ENCODE results near the gene ITCH.

Gene ITCH

GRCh38 chr20:34539756-34540155, 176.7 kb downstream of the ITCH start:
- no peak for DNase-seq (ENCODE audit: low read depth in 2 of 2)
- no peak for TF ChIP-seq CTCF (IDR thresholded peaks at IDR 0.05; ENCODE audit: low read depth, low read length)
- no peak overlapping the region for H3K4me3 ChIP-seq (replicated peaks in 1 of 2; ENCODE audit: low read depth in 2 of 2, low read length in 2 of 2)

GRCh38 chr20:34540596-34541263, 177.7 kb downstream of the ITCH start:
- no peak for TF ChIP-seq CTCF (IDR thresholded peaks at IDR 0.05; ENCODE audit: low read depth, low read length)
- DNase-seq (ENCODE audit: low read depth in 2 of 2), result no peak
- no peak overlapping the region for H3K4me3 ChIP-seq (replicated peaks in 1 of 2; ENCODE audit: low read depth in 2 of 2, low read length in 2 of 2)

GRCh38 chr20:34541264-34541901, 178.3 kb downstream of the ITCH start:
- no peak for TF ChIP-seq CTCF (IDR thresholded peaks at IDR 0.05; ENCODE audit: low read depth, low read length)
- H3K4me3 ChIP-seq (replicated peaks in 1 of 2; ENCODE audit: low read depth in 2 of 2, low read length in 2 of 2), result no peak overlapping the region

GRCh38 chr20:34541917-34542316, 178.8 kb downstream of the ITCH start:
- TF ChIP-seq CTCF (IDR thresholded peaks at IDR 0.05; ENCODE audit: low read depth, low read length), result no peak
- DNase-seq (ENCODE audit: low read depth in 2 of 2), result no peak

More at GRCh38 chr20:34541264-34541901, 178.3 kb downstream of the ITCH start:
- no peak for DNase-seq (ENCODE audit: low read depth in 2 of 2)

GRCh38 chr20:34542439-34542838, 179.4 kb downstream of the ITCH start:
- no peak for DNase-seq (ENCODE audit: low read depth in 2 of 2)
- no peak overlapping the region for H3K4me3 ChIP-seq (replicated peaks in 1 of 2; ENCODE audit: low read depth in 2 of 2, low read length in 2 of 2)
- no peak for TF ChIP-seq CTCF (IDR thresholded peaks at IDR 0.05; ENCODE audit: low read depth, low read length)

More at GRCh38 chr20:34541917-34542316, 178.8 kb downstream of the ITCH start:
- H3K4me3 ChIP-seq (replicated peaks in 1 of 2; ENCODE audit: low read depth in 2 of 2, low read length in 2 of 2), result no peak overlapping the region

GRCh38 chr20:34543463-34544056, 180.5 kb downstream of the ITCH start:
- DNase-seq (ENCODE audit: low read depth in 2 of 2), result no peak
- H3K4me3 ChIP-seq (replicated peaks in 1 of 2; ENCODE audit: low read depth in 2 of 2, low read length in 2 of 2), result no peak overlapping the region
- TF ChIP-seq CTCF (IDR thresholded peaks at IDR 0.05; ENCODE audit: low read depth, low read length), result no peak

All from cardiac fibroblast (primary cell).